Right ventricle myocardium inferior (tissue), 1 donor: Measurements from ENCODE around the gene SLC39A10. TPM values are rescaled to one million over a fixed set of nuclear protein-coding genes. Genes with fewer than 3 reads are reported as not detected.

ENCODE experiments used
- ATAC-seq: fragments of 200-7000 bp; cut with Tn5 transposase; one replicate; pipeline ENCODE4 v1.9.1; 2020; ENCODE audit warnings: mild to moderate bottlenecking, moderate library complexity
- DNase-seq: peaks from one replicate; pipeline ENCODE4 v3.0.0; 2021; ENCODE audit errors: missing footprints
- intact Hi-C: fragments of 100-400 bp; cut with DNase I; formaldehyde crosslinking; loops from one replicate; pipeline ENCODE4 v1.11.0; 2022
- total RNA-seq: library from RNA; stranded (reverse); fragmentation: NEBNext Ultra II Directional; extraction: Animal tissue kit (Norgen Biotek cat#: 25700); gene quantifications from one replicate; pipeline ENCODE4 v1.2.1, GENCODE V29; 2021
- donor health status: DM: no; HTN: yes; CAD: no; lungs with severe emphysema.

SLC39A10 gene
- total RNA-seq, 1 donor from 2014 or later = 7.1 TPM

DNA sequence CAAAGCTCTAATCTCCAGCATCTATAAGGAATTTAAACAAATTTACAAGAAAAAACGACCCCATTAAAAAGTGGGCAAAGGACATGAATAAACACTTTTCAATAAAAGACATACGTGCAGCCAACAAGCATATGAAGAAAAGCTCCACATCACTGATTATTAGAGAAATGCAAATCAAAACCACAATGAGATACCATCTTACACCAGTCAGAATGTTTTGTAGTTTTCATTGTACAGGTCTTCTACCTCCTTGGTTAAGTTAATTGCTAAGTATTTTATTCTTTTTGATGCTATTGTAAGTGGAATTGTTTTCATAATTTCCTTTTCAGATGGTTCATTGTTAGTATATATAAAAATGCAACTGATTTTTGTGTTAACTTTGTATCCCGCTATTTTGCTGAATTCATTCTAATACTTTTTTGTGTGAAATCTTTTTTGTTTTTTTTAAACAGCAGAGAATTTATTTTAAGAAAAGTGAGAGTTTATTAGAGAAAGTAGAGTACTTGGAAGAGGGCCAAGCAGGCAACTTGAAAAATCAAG is 40.7 kb downstream of the SLC39A10 start:
- ATAC-seq (no peak), DNase-seq (no peak)
- intact Hi-C loops = no loop called here

DNA sequence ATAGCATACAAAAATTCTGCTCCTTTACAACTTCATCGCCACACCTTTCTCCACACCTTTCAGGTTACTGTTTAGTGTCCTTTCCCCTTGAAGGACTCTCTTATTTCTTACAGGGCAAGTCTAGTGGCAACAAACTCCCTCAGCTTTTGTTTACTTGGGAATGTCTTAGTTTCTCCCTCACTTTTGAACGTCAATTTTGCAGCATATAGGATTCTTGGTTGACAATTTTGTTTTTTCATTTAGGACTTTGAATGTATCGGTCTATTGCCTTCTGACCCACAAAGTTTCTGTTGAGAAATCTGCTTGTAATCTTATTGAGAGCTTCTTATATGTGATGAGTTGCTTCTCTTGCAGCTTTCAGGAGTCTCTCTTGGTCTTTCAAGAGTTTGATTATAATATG is 43.5 kb downstream of the SLC39A10 start:
- DNase-seq (no peak), ATAC-seq (no peak)
- intact Hi-C loops = no loop called here

DNA sequence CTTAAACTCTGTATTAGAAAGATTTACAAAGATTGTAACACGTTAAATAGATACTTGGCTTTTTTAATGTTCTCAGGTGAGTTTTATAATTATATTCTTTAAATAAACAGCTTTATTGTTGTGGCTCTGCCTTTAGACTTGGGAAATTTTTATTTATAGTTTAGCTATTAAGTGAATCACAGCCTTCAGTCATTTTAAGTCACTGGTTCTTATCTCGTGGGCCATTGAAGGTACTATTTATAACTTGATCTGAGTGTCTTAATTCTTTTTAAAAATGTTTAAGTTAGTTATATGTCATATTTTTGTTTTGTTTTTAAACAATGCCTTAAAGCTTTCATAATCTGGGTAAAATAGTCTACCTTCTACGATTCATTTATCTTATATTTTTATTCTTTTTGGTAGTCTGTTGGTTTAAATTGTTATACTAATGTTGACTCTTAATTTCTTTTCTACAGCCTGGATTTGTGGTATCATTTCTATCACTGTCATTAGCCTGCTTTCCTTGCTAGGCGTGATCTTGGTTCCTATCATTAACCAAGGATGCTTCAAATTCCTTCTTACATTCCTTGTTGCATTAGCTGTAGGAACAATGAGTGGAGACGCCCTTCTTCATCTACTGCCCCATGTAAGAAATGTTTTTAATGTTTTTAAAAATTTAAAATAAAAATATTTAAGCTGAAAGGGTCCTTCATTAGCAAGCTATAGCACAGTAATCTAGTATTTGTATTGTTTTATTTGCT is 49.3 kb downstream of the SLC39A10 start:
- intact Hi-C loops = no loop called here
- no peak for ATAC-seq

DNA sequence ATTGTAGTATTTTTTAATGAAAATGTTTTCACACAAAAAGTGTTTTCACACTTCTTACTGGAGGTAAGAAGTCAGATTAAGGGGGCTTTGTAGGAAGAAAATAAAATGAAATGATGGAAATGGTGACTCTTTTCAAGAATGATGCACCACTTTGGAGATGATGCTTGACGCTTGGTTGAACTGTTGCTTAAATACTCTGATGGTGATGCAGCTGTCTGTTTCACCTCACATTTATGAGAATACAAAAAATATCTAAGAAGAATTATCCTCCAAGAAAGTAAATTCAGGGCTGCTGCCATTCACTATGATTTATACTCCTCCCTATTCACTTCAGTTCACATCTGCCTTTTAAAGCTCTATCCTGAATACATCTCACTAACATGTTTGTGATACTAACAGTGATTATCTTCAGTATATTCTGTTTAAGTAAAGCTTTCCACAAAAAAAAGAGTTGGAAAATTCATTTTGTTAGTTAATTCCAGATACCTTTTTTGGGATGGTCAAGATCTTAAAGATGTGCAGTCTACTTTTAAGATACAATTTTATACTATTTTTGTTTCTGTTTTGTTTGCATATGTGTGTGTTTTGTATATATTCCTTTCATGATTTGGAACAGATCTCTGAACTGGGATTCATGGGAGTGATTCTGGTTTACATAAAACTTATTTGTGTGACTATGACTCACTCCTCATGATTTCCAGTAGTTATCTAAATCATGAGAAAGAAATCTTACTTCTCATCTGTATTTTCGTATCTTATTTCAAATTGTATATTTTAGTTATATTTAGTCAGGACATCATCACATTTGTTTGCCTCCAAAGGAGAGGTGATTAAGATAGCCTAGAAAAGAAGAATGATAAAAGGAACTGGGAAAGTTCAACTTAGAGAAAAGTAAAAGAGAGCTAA is 53.1 kb downstream of the SLC39A10 start:
- ATAC-seq = no peak
- intact Hi-C loops = no loop called here
- DNase-seq = no peak

More for the DNA sequence above, 49.3 kb downstream of the SLC39A10 start:
- DNase-seq = no peak

DNA sequence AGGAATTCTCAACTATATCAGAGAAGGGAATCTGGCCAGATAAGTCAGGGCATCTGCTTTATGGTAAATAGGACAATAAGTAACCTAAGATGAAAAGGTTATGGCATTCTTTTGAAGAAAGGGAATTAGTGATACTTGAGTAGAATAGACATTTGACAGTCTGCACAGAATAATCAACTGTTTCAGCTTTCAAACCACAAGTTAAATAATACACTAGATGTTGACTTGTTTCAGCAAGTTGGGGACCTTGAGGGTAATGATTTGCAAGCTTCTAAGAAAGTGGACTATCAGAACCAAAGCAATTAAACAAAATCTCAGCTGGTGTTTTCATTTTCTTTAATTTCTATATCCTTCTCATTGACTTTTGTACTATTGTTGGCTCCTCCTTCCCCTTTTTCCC is 54.5 kb downstream of the SLC39A10 start:
- intact Hi-C loops = no loop called here
- ATAC-seq (no peak), DNase-seq (no peak)

DNA sequence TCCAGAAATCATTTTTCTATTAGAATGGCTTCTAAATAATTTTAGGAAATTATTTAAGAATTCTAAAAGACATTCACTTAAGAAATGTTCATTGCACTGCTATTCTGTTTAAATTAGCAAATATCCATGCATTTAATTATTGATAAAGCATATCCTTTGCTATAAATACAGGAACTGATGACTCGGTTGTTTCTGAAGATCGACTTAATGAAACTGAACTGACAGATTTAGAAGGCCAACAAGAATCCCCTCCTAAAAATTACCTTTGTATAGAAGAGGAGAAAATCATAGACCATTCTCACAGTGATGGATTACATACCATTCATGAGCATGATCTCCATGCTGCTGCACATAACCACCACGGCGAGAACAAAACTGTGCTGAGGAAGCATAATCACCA is 59.4 kb downstream of the SLC39A10 start:
- ATAC-seq (no peak), DNase-seq (no peak)
- intact Hi-C loops = no loop called here

DNA sequence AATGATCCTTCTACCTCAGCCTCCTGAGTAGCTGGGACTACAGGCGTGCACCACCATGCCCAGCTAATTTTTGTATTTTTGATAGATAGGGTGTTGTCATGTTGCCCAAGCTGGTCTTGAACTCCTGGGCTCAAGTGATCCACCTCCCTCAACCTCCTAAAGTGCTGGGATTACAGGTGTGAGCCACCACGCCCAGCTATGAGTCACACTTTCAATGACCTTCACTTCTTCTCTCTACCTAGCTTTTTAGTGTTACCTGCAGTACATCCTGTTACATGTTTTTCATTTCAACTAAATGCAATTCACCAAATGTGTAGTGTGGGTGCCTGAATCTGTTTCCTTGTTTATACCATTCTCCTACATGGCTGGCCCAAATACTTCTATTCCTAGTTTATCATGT is 64.0 kb downstream of the SLC39A10 start:
- intact Hi-C loops = no loop called here
- ATAC-seq = no peak
- no peak for DNase-seq

DNA sequence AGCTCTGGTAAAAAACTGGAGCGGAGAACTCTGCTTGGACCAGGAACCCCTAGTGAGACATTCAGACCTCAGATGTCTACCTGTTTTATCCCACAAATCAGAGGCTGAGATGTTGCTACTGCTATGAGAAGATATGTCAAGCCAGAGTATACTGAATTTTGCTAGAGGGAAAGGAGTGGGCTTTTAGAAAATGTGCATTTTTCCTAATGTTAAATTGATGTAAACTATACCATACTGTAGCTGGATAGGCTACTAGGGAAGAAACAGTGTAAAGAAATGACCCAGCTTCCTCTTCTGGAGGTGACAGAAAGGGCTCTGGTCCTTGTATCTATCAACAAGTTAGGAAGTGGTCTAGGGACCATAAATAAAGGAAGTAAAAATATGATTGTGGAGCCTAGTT is 65.0 kb downstream of the SLC39A10 start:
- ATAC-seq = no peak
- no peak for DNase-seq
- intact Hi-C loops = no loop called here

DNA sequence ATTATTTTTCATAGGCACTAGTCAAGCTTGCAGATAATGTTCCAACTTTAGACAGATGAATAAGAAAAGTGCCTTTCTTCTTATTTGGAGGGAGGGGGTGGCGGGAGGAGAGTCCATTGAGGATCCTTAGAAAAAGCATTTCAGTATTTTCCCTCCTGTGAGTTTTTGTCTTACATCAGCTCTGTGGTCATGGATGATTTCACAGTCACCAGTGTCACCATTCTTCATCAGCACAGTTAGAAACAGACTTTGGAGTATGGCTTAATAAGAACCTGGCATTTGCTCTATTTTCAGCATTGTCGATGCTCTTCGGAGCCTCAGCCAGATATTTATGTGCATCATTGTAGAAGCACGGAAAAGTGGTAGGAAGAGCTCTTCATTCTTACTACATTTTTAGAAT is 70.1 kb downstream of the SLC39A10 start:
- intact Hi-C loops = no loop called here
- DNase-seq (no peak), ATAC-seq (no peak)

DNA sequence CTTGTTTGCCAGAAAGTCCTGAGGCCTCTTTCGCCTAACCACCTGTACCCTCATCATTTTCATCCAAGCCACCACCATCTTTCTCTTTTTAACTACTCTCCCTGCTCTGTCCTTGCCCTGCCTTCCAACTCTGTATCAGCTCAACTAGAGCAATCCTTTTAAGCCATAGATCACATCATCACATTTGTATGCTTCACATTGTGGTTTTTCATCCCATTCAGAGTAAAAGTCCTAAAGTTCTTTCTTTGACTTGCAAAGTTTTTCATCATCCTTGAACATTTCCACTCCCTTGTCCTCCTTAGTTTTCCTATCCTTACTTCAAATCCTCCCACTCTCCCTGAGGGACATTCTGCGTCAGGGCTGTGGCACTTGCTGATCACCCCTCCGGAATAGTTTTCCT is 73.9 kb downstream of the SLC39A10 start:
- DNase-seq (no peak), ATAC-seq (no peak)
- intact Hi-C loops = no loop called here

DNA sequence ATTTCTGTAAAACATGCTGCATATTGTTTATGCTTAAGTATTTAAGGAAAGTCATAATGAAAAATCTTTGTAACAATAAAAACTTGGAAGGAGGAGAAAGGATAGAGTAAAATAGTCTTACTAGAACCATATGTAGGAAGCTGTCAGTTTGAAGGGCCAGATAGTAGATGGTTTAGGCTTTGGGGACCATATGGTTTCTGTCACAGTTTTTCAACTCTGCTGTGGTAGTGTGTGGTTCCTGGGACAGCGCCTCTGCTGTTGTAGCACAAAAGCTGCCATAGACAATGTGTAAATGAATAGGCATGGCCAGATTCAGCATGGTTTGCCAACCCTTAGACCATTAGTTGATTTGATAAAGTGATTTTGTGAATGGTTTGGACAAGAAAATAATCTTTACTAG is 75.5 kb downstream of the SLC39A10 start:
- ATAC-seq = no peak
- DNase-seq = no peak
- intact Hi-C loops = no loop called here

DNA sequence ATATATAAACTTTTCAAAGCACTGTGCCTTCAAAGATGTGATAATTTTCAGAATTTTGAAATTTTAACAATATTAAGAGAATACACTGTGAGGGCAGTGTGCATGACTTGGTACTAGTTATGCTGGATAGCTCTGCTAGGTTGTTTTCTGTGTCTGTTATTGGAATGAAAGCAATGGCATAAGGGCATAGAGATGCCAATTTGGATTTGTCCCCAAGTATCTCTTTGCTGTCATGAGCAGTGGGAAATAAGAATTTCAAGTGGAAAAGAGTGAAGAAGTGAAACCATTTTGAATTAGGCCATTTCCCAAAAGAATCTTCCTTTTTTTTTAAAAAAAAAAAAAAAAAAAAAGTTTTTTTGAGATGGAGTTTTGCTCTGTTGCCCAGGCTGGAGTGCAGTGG is 76.8 kb downstream of the SLC39A10 start:
- ATAC-seq (no peak), DNase-seq (no peak)
- intact Hi-C loops = no loop called here

DNA sequence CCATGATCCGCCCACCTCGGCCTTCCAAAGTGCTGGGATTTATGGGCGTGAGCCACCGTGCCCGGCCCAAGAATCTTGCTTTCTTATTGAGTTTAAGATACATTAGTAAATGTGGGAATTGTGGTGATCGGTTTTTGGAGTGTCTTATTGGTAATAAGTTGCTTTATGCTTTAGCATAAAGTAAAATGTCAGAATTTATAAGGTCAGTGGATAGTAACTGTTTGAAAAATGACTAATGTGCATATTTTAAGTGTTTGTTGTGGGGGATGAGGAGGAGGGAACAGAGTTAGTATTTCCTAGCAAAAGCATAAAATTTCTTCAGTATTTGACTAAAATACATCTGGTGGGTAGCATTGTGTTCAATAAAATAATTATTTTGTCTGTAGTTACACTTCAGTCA is 77.4 kb downstream of the SLC39A10 start:
- intact Hi-C loops = no loop called here
- ATAC-seq = no peak
- no peak for DNase-seq

DNA sequence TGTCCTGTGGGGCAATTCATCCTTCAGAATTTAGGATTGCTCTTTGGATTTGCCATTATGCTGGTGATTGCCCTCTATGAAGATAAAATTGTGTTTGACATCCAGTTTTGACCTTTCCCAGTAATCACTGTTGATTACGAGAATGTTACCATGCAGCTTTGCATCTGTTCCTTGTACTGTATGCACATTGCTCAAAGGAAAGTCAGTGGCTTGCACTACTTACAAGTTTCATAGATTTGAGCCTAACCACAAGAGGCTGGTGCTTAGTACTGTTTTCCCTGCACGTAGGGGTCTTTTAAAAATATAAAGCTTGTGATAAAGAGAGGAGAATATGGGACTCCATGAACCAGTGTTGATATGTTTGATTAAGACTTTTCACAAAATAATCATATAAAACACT is 77.9 kb downstream of the SLC39A10 start:
- intact Hi-C loops = no loop called here
- DNase-seq (no peak), ATAC-seq (no peak)

DNA sequence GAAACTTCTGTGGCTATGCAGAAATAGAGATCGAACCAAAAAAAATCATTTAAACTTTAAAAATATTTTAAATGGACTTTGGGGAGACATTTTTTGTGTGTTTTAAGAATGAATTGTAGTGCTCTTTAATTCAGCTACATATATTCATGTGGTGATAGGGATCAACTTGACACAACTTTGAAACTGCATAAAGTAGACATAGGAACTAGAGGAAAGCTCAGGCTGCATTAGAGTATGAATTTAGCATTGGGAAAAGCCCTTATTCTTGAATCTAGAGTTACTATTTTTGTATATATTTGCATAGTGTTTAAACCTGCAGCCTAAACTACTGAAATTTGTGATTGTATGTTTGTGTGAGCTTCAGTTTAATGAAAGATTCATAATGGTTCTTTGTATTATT is 78.3 kb downstream of the SLC39A10 start:
- no peak for ATAC-seq
- DNase-seq = no peak
- intact Hi-C loops = no loop called here

DNA sequence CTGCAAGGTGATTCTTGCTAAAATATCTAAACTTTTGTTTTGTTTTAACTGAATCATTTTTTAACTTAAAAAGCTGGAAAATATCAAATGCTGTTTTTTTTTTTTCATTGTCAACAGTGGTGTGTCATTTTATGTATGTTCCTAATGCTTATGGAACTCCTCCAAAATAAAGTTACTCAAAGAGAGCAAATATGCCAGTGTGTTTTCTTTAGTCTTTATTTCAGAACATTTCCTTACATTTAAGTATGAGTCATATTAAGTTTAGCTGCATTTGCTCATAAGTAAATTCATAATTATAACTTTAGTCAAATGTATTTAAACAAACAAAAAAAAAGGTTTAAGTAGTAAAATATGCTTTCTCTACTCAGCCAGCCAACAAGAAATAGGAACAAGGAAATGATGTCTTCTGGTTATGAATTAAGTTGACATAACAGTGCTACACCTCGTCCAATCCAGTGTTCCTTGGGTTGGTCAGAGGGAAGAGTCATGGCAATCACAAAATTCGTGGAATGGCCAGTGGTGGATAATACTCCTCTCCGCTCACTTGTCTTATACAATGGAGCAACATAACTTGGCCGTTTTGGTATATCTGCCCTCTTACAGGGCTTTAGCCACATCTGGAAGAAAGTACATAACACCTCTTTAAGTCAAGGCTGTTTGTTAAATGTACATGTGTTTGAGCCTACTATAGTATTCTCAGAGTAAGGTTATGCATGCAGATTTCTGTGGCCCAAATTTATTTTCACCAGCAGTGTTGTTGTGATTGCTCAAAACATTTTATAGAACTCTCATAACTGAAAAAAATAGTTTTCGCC is 80.7 kb downstream of the SLC39A10 start:
- ATAC-seq = no peak
- DNase-seq = no peak
- intact Hi-C loops = no loop called here

DNA sequence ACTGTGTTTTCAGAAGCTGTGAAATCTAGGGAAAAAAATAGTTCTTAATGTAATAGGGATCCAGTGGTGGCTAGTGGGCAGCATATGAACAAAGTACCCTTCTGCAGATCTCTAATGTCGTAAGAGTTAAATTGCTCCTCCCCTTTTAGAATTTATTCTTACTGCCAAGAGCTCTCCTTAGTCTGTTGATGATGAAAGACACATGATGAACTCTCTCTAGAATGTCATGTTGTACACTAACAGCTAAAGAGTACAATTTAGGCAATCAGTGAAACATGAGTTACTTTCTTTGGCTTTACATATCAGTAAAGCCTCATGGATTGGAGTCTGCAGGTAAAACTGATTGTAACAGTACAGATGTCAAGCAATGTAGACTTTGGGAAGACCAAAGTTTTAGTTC is 84.2 kb downstream of the SLC39A10 start:
- intact Hi-C loops = no loop called here
- DNase-seq (no peak), ATAC-seq (no peak)

DNA sequence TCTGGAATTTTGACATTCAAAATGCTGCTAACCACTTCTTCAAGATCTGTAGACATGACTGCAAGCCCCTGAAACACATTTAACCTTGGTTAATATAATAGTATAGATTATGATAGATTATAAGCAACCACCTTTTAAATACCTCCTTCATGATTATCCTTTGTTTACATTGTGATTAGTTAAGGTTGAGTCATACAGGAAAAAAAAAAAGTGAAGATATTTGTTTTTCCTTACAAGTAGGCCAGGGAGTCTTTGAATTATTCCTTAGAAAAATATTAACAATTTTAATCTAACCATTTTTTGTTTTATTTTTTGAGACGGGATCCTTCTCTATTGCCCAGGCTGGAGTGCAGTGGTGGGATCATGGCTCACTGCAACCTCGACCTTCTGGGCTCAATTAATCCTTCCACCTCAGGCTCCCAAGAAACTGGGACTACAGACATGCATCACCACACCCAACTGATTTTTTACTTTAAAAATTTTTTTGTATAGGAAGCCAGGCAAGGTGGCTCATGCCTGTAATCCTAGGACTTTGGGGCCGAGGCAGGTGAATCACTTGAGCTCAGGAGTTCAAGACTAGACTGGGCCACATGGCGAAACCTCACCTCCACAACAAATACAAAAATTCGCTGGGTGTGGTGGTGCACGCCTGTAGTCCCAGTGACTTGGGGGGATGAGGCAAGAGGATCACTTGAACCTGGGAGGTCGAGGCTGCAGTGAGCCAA is 99.4 kb downstream of the SLC39A10 start:
- ATAC-seq (no peak), DNase-seq (no peak)
- intact Hi-C loops = no loop called here

DNA sequence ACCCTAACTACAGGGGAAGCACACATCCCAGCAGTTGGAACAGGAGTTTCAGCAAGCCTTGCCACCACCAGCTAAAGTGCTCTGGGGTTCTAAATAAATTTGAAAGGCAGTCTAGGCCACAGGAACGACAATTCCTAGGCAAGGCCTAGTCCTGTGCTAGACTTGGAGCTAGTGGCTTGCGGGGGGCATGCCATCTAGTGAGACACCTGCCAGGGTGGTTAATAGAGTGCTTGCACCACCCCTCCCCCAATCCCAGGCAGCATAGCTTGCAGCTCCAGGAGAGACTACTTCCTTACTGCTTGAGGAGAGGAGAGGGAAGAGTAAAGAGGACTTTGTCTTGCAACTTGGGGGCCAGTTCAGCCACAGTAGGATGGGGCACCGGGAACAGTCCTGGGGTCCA is 101.8 kb downstream of the SLC39A10 start:
- DNase-seq = no peak
- no peak for ATAC-seq
- intact Hi-C loops = no loop called here
